C4-2B (cell line): ENCODE measurements around the gene DRD1.

ENCODE experiments used
- CTCF ChIP-seq: fragments of 450-650 bp; conservative IDR thresholded peaks from 2 replicates; pipeline ENCODE4 v1.5.1; 2017; ENCODE audit warnings: mild to moderate bottlenecking
- ZFX ChIP-seq: fragments of 450-650 bp; IDR thresholded peaks from 2 replicates; pipeline ENCODE4 v1.6.1; 2017

DNA sequence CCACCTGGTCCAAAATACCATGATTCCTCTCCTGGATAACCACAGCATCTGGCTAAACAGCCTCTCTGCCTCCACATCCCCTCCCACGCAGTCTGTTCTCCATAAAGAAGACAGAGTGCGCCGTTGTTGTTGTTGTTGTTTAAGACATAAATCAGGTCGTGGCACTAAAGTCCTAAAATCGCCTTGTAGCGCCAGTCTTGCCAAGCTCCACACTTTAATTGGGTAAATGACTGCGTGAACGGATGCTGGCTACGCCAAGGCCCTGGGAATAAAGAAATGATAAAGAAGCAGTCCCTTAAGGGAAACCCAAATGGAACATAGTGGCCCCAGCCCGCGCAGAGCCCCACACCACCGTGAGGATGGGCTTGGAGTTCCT lies 34.0 kb upstream of the DRD1 start:
- TF ChIP-seq CTCF: no peak
- no peak for TF ChIP-seq ZFX
